Stimulated activated CD4-positive, alpha-beta T cell treated with anti-CD3 and anti-CD28 coated beads, Interleukin-15, amount 100 ng/mL, for 1 hour (primary cell): ENCODE results near the gene PTPRK.
"Not testable (repeated sequence)": the region's sequence is repeated elsewhere in the genome, so short reads cannot be mapped to it uniquely, and the experiment has no call there.

Source experiments
- DNase-seq, 2 donors: peaks; one replicate each; pipeline ENCODE4 v3.0.0-alpha.2; 2020; ENCODE audit warnings: low read depth in 1 of 2, low spot score in 1 of 2

Gene PTPRK

DNA sequence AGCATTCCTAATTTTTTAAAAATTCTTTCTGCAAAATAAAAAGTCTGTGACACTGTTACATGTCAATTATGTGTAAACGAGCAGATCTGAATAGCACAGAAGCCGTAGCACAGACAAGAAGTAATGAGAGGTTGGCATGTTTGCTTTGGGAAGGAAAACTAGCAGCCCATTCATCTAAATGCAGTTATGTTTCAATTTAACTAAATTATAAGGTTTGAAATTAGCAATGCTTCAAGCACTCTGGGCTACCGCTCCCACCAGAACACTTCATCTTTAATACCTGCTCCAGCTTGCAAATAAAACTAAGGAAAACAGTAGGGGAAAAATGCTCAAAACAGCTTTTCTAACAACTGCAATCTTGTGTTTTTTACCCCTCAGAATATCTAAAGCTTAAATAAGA, 73.9 kb downstream of the PTPRK start:
- no peak for DNase-seq

DNA sequence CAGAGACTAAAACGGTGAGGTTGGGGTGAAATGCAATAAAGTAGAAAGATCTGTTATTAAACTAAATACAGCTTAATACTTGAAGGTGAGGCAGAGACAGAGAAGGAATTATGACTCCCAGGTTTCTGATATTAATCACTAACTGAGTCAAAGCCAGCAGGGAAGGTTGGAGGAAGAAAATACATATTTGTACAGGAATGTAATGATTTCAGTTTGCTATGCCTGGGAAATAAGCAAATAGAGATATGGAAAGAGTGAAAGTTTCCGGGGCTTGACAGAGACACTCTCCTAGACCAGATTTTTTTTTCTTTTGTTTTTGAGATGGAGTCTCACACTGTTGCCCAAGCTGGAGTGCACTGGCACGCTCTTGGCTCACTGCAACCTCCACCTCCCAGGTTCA, 76.8 kb downstream of the PTPRK start:
- no peak for DNase-seq

DNA sequence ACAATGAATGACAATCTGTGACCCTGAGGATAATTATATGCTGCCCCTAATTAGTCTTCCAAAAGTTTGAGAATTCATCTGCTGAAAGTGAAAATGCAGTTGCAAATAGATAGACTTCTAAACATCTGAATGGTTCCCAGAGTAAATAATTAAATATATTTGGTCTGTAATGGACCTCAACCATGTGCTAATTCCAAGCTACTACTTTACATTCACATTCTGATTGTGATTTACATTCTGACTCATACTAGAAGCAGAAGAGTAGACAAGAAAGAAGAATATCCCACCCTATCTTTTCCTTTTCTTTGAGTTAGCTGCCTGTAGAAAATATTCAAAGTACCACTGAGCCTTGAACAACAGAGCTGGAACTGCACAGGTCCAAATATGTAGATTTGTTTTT, 80.8 kb downstream of the PTPRK start:
- DNase-seq = no peak

DNA sequence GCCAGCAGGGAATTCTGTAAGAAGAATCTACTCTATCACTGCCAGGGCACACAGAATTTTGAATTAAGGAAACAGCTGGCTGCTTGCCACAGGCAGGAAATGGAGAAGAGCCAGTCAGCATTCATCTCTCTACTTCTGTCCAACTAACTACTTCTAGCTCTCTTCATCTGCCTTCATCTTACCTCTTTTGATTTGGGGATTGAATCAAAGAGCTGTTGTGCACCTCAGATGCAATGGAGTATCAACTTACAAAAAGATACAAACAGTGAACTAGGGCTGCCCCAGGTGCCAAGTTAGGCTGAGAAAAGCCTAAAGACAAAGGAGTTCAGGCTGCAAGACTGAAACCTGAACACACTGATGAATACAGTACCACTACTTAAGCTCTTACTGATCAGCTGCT, 82.0 kb downstream of the PTPRK start:
- DNase-seq = no peak

DNA sequence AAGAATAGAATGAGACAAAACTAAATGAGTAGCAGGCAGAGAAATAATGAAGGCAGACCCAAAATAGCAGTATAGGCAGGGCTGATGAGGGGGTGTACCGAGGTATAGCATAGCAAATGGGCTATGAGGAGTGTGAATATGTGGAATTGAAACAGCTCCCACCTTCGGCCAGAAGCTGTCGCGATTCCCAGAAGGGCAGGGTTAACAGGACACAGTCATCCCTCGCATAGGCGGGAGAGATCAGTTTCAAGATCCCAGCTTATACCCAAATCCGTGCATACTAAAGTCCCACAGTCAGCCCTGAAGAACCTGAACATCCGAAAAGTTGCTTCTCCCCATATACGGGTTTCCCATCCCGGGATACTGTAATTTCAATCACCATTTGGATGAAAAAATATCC, 82.7 kb downstream of the PTPRK start:
- no peak for DNase-seq

DNA sequence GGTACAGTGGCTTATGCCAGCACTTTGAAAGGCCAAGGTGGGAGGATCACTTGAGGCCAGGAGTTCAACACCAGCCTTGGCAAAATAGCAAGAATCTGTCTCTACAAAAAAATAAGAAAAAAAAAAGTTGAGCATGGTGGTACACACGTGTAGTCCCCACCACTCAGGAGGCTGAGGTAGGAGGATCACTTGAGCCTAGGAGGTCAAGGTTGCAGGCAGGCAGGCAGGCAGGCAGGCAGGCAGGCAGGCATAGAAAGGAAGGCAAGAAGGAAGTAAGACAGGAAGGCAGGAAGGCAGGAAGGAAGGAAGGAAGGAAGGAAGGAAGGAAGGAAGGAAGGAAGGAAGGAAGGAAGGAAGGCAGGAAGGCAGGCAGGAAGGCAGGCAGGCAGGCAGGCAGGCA, 85.6 kb downstream of the PTPRK start:
- not testable (repeated sequence) for DNase-seq

DNA sequence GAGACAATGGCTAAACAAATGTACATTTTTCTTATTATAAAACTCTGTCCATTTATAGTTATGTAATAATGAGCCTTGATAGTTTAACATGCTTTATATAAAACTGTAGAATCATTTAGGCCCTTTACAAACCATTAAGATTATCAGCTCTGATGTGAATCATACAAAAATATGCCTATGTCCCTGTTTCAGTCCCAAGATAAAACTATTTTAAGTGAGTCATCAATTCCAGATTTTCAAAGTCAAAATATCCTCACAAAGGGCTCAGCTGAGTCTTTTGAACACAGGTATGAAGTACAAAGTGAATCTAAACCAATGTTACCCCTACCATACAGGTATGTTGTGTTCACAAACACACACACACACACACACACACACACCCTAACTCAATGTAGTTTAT, 88.0 kb downstream of the PTPRK start:
- DNase-seq = no peak

DNA sequence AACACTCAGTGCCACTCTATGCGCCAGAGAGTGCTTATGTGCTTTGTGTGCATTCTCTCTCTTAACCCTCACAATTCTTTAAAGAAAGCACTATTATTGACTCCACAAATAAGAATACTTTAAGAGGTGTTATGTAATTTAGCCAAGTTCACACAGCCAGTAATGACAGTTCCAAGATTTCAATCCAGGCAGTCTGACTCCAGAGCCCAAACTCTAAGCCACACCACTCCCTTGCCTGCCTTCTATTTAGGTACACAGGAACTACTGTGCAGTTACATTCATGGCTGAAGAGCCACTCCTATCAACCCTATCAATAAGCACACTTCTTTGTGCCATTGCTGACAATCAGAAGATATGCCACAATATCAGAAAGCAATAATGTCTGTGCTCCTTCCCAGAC, 93.3 kb downstream of the PTPRK start:
- no peak for DNase-seq

DNA sequence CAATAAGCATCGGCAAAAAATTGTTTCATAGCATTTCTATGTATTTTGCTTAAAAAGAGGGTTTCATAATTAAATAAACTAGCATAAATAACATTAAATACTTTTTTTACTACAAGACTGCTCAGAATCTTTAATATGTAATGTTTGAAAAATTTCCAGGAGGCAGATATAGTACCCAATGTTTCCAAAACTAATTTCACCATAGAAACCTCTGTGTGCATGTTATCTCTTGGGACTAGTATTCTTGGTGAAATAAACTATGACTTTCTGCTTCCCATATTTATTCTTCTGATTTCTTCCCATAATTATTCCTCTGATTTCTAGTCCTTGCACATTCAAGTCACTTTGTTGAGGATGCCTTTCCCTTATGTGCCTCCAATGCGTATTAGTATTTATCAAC, 94.5 kb downstream of the PTPRK start:
- no peak for DNase-seq

DNA sequence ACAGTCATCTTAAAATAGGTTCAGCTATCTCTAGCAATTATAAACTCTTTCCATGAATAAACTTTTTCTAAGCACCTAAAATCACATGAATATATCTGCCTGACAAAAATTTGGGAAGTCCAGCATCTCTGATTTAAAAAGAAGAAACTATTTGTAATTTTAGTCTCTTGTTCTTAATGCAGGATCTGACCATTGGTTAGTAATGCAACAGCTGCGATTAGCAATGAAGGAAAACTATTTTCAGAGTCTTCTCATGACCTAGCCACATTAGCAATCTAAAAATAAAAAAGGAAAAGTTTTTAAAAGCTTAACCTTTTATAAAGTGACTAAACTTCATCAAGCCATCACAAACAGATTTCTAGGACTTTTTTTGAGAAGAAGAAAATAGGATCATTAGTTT, 97.5 kb downstream of the PTPRK start:
- DNase-seq = no peak

DNA sequence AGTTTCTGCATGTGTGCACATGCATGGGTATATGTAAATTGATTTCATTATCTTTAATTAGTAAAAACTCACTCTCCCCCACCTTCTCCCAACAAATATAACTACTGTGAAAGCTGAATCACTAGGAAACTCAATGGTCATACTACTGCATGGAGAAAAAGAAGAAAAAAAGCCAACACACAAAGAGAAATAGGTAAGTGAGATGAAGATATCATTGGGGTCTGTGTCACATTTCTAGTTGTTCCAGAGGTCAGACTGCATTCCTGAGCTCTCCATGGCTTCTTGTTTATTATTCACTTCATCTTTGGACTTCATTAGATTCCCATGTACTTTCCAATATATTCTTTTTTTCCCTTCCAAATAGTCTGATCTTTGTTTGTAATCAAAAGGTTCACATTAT, 98.2 kb downstream of the PTPRK start:
- no peak for DNase-seq

DNA sequence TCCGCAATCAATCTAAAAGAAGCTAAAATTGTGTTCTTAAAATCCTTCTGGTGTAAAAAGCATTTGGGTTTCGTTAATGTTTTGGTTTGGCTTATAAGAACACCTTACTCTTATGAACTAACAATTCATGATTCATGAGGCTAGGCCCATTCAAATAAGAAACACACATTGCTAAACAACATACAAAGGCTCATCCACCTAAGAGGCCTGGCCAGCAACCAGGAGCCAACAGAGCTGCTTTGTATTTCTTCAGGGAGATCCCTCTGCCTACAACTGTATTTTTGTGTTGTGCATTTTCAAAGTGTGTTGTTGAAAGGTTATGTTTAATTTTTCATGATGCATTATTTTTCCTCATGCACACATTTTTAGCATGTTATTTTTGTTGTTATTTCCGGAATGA, 98.6 kb downstream of the PTPRK start:
- DNase-seq = no peak

DNA sequence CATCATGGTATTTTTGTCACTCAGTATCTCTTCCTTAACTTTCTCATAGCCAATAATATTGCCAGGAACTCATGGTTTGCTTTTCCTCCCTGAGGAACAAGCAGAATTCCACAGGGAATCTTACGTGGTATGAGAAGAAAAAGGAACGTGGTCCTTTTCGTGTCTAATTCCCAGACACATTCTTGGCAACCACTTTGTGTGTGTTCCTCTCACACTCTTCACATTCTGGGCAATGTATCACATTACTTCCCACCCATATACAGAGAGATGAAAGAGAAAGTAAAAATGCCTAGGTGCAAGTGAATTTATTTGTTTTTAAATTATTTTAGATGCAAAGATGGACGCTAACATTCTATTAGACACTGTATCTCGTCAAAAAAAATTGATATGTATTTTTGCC, 102.7 kb downstream of the PTPRK start:
- no peak for DNase-seq

DNA sequence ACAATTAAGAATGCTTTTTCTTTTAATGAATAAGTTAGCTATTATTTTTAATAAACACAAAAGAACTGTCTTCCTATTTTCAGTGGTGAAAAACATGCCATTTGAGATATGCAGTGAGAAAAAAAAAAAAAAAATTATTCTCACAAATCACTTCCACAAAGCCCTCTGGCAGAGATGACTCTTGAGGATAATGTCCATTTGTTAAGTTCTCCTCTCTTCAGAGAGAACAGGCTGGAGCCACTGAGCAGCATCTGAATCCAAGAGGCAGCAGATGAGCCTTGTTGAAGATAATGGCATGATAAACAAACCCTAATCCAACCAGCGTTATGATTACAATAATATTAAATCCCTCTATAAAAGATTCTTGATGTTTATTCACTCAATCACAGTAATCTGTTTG, 105.0 kb downstream of the PTPRK start:
- no peak for DNase-seq

DNA sequence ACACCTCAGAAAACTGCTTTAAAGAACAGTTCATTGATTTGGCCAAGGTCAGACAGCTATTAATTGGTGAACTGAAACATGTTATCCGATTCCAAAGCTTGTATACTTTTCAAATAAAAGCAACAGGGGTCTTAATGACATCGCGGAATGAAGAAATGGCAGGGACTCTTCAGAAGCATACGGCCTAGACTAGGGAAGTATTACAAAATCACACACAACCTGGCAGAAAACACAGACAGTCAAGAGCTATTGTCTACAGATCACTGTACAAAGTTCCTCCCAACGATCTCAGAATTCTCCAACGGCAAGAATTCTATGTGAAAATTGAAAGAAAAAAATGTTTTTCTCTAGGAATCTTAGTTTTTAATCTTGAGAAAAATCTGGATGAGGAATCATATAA, 105.5 kb downstream of the PTPRK start:
- no peak for DNase-seq

DNA sequence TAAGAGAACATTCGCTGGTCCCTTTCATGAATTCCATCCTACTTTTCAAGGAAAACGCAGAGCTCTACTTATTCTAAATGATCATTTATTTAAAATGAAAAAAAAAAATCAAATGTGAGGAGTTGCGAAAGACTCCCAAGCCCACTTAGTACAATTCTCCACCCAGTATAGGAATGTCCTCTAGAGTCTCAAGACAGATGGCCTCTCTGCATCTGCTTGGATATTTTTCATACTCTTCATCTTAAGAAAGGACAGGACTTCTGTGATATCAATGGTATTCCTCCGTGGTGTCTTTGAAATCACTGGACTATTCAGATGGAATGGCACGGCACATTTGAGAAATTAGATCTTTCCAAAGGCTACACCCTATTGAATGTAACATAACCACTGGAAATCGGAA, 107.1 kb downstream of the PTPRK start:
- no peak for DNase-seq

DNA sequence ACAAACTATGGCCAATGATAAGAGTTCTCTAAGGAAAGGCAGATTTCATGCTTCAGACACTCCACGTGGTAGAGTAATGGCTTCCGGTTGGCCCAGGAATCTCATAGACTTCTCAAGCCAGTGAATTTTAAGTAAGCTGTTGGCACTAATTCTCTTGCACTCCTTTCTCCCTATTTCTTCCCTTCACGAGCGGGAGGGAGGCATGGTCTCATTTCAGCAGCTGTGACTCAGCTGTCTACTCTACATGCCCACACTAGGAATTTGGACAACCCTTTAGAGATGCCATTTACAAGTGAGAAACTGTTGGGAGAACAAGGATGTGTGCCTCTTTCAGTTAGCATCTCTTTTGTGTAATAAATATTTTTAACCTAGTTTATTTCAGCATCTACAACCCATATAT, 107.7 kb downstream of the PTPRK start:
- no peak for DNase-seq

DNA sequence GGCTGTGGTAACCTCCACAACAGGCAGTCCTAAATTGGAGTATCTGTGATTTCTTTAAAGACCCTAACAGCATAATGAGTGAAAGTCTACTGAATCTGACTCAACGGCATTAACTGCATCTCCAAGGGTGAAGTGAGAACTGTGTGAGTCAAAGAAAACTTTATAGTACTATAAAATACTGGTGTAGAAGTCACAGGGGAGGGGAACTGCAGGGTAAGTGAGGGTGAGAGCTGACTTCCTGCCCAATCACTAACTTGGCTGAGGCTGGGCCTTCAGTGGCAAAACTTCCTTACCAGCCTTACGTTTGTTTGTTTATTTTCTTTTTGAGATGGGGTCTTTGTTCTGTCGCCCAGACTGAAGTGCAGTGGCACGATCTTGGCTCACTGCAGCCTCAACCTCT, 109.8 kb downstream of the PTPRK start:
- DNase-seq = no peak

DNA sequence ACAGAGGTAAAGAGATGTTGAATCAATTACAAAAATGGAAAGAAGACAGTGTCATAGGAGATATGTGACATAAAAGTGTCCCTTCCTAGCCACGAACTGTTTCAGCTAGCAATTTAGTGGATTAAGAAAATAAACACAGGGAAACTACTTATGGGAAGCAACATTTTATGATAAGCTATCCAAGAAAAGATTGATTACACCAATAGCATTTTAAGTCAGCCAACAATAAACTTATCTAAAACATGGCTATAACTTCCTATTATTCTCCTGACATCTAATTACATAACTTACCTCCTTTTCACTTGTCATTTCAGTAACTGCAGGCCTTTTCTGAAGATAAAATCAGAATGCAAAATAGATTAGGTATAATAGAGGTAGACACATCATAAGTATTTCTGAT, 111.4 kb downstream of the PTPRK start:
- DNase-seq = no peak

DNA sequence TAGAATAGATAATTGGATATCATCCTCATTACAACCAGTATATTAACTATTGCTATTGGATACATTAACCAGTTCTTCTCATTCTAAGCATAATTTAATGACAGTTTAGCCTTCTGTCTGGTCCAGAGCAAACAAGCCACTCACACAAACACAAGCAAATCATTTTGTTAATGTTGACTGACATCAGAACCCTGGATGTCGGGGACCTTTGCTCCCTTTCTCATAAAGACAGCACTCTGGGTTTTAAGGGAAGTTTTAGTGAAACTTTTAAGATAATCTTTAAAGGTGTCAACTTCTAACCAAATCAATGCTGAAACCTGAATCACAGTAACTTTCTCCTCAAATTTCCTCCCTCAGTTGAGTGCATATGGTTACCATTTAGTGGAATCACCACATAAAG, 113.9 kb downstream of the PTPRK start:
- DNase-seq = no peak

DNA sequence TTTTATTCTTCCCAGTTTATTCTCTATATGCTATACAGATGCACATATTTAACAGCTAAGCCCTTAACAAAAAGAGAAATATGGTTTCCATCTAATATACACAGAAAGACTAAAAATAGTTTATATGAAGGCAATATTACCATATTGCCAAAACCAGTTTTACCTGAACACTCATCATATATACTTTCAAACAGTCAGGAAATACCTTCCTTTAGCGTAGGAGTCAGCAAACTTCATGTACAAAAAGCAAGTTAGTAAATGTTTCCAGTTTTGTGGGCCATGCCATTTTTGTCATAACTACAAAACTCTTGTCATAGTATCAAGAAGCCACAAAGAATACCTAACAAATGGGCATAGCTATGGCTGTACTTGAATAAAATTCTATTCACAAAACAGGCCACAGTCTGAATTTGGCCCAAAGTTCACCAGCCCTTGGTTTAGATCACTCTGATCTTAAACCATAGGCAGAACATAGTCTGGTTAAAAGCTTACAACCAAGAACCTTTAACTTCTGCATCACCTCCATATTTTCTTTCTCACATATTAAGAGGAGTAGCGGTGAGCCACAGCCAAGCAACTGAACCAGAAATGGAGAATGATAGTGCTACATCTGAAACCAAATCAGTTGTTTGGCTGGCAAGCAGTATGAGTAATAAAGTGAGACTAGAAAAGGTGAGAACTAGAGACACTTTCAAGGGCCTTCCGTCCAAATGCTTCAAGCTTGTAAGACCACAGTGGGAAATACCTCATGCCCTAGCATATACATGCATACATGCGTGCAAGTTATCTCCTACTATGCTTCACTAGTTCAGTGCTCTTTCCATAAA, 116.6 kb downstream of the PTPRK start:
- no peak for DNase-seq

DNA sequence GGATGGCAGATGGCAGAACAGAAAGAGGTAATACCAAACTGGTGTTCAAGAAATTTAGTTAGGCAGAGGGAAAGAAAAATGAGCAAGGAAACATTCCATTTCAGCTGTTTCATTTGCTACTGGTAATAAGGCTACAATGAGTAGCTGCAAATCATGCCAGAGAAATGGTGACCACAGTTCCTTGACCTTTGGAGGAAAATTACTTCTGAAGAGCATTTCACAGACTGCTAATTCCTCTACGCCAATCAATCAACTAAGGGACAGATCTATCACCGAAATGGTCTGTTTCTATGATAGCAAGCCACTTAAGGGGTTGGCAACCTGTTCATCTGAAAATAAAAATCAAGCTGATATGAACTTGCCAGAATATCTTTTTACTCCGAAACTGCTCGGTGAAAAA, 119.5 kb downstream of the PTPRK start:
- no peak for DNase-seq

DNA sequence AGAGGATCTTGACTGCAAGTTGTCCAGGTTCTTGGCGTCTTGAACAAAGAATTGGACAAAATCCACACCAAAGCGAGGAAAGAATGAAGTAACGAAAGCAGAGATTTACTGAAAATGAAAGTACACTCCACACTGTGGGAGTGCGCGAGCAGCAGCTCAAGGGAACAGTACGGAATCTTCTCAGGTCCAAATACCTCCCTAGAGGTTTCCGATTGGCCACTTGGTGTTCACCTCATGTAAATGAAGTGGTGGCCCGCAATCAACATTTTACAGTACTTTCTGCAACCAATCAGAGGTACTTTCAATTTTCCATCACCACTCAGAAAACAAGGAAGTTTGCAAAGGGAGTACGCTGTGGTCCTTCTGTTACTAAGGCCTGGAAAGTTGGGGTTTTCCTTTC, 122.4 kb downstream of the PTPRK start:
- no peak for DNase-seq

DNA sequence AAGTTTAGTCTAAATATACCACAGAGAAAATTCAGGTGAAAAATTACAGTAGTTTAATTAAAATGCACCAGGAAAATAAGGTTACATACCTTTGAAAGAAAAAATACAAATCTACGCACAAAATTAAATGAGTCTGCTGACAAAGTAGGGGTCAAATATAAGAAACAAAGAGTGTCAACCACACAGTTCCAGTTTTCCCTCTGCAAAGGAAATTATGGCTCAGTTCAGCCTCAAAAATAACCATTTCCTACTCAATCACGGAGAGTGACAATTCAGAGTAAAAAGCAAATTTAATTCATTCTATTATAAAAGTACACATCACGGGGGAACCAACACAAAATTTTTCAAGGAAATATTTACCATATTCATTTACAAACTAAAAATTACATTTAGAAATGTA, 124.8 kb downstream of the PTPRK start:
- DNase-seq = no peak
